NCI-H2107 (cell line): ENCODE results near the gene CDK10.

Experiments used
- DNase-seq: peaks from one replicate; lab custom pipeline; 2025; lab: John Stamatoyannopoulos, UW

Gene CDK10

DNA sequence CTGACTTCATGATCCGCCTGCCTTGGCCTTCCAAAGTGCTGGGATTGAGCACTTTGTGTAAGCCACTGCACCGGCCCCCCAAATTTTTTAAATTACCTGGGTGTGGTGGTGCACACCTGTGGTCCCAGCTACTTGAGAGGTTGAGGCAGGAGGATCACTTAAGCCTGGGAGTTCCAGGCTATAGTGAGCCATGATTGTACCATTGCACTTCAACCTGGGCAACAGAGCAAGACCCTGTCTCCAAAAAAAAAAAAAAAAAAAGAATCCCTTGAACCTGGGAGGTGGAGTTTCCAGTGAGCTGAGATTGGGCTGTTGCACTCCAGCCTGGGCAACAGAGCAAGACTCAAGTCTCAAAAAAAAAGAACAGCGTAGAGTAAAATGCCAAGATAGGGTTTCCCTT, 50.1 kb downstream of the CDK10 start:
- DNase-seq: no peak

DNA sequence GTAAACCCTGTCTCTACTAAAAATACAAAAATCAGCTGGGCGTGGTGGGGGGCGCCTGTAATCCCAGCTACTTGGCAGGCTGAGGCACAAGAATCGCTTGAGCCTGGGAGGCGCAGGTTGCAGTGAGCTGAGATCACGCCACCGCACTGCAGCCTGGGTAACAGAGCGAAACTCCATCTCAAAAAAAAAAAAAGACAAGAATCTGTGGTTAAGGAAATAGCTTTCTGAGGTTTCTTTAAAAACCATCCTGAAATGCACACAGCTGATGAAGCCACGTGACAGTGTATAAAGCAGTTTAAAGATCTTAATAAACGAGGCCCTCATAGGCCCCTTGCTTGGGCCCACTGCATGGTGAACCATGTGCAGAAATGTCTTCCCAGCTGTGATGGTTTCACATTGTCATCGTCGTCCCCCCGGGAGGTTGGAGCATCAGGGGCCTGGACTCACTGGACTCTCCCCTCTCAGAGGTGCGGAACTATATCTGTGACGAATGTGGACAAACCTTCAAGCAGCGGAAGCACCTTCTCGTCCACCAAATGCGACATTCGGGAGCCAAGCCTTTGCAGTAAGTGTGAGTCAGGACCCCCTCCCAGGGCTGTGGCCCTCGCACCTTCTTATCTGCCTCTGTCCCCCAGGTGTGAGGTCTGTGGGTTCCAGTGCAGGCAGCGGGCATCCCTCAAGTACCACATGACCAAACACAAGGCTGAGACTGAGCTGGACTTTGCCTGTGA, 51.0 kb downstream of the CDK10 start:
- no peak for DNase-seq

DNA sequence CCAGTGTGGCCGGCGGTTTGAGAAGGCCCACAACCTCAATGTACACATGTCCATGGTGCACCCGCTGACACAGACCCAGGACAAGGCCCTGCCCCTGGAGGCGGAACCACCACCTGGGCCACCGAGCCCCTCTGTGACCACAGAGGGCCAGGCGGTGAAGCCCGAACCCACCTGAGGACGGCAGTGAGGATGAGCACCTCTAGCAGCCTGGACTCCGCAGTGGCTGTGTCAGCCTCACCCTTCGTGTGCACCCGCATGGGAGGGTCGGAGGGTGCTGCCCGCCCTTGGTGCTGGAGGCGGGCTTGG, 51.5 kb downstream of the CDK10 start:
- no peak for DNase-seq

DNA sequence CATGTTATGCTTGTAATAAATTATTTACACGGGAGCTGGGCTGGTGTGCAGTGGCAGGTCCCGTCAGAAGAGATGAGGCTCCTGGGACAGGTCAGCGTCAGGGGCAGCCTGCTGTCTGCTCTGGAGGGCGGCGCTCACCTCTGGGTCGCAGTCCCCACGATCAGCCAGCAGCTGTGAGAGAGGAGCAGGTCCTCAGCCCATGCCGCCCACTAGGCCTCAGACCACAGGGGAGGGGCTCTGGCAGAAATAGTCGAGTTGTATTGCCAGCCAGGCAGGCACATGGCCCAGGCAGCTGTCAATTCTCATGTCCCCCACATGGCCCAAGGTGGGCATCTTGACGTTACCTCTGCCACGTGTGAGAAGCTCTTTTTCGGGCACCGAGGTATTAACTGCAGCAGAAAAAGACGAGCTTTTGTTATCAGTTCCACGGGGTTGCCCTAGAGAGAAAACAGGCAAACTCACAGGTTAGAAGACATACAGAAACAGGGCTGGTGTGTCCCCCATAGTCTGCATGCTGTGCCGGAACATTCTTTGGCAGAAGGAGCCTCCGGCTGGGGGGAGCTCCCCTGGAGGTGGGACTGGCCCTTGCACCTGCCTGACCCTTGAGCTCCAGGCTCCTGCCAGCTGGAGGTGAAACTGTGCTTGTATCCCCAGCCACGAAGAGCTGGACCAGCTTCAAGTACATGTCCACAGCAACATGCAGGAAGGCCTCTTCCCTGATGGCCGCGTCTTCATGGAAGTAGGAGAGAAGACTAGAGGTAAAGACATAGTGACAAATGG, 52.2 kb downstream of the CDK10 start:
- no peak for DNase-seq

DNA sequence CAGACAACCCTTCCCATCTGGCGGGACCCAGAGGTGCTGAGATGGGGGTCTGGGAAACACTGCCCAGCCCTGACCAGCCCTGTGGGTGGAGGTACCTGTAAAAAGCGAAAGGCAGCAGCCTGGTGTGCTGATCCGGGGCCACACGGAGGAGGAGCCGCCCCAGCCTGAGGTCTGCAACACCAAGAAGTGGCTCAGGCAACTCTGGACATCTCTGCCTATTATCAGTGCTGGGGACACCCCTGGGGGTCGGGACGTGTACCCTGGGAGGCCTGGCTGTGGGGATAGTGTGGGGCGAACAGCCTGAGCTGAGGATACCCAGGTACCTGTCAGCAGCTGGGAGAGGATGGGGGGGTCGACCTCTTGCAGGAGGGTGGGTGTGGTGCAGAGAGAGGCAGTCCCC, 52.9 kb downstream of the CDK10 start:
- no peak for DNase-seq

DNA sequence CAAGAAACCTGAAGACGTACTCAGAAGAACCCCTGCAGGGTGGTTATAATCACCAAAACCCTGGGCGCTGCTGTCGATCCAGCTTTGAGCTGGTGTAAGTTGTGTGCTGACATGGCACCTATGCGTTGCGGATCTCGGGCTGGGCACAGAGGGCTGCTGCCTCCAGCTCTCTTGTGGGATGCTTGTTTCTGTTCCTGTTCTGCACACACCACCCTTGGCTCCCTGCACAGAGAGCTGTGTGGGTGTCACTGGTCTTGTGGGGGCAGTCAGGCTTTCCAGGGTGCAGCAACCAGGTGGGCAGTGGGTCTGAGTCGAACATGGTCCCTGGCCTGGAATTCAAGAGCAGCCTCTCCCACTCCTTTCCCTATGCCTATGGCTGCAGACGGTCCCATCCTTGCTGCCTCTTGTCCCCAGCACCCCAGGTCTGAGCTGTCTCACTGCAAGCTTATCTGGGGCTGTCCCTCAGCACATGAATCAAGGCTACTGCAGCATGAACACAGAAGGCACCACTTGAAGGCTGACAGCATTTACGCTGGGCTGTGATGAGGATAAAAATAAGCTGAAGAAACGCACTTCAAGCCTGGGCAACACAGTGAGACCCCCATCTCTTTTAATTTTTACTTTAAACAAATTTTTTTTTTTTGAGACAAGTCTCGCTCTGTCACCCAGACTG, 55.0 kb downstream of the CDK10 start:
- no peak for DNase-seq

DNA sequence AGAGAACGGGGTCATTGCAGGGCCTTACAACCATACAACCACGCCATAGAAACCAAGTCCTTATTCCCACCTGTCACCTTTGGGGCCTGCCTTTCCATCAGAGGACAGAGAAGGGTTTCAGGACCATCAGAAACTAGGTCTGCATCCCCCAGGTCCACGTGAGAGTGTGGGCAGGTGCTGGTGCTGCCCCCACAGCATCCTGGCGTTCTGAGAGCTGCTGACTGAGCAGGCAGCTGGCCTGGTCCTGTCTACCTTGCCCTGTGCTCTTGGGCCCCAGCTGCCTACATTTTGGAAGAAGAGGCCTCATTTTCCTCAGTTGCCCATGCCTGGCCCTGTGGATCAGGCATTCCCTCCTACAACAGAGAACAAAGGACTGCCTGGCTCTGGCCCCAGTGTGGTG, 56.5 kb downstream of the CDK10 start:
- DNase-seq: no peak

DNA sequence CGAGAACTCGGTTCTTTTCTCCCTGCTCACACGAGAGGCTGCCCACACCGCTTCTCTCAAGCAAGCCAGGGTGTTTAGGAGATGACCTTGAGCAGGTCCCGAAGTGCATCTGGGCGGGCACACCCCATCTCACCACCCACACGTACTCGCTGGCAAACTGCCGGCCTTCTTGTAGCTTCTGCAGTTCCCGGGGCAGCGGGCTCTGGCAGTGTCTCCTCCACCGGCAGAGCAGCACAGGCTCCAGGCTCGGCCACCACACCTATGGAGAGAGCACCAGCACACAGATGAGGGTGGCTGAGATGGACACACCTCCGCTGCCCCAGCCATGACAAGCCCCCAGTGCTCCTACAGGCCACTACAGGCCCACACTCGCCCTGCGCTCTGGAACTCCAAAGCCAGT, 58.3 kb downstream of the CDK10 start:
- no peak for DNase-seq
